ENCODE results near the gene SKIC8. TPM values are rescaled to one million over a fixed set of nuclear protein-coding genes. Genes with fewer than 3 reads are reported as not detected.
"Not testable (repeated sequence)": the region's sequence is repeated elsewhere in the genome, so short reads cannot be mapped to it uniquely, and the experiment has no call there.

The SKIC8 gene
- total RNA-seq, 1 experiment from 2014 or later = 56.2 TPM

DNA sequence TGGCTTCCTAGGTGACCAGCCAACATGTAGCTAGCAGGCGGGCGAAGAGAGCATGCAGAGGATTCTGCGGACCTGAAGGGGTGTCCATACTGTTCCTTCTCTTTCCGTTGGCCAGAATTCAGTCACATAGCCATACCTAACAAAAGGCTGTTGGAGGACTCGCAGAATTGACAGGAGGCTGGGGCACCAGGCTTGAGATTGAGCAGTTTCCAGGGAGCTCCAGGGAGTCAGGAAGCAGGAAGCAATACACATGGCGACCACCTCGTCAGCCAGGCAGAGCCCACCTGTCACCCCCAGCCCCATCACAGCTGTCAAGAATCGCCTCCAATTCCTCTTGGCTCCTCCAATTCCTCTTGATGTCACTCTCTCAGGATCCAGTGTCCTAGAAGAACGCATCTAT is 48.3 kb downstream of the SKIC8 start:
- no TSS peak for BruUV-seq (replicated peaks)
- DNase-seq (ENCODE audit: unreplicated experiment) = no peak
- Mint-ChIP-seq H3K9me3 (ENCODE audit: unreplicated experiment) (no peaks in the 10 kb centered on the region), H3K27ac (ENCODE audit: low read depth, unreplicated experiment) (no peak overlapping the region), H3K36me3 (ENCODE audit: insufficient read depth, unreplicated experiment) (no peaks in the 10 kb centered on the region), H3K27me3 (ENCODE audit: insufficient read depth, unreplicated experiment) (no peaks in the 10 kb centered on the region), H3K4me3 (ENCODE audit: unreplicated experiment) (no peak overlapping the region), H3K4me1 (ENCODE audit: insufficient read depth, unreplicated experiment) (no peaks in the 10 kb centered on the region)
- intact Hi-C loops (cut with micrococcal nuclease) = no loop called here
- POLR2A ChIA-PET = no interaction called here
- TF ChIP-seq, protein P1, sequence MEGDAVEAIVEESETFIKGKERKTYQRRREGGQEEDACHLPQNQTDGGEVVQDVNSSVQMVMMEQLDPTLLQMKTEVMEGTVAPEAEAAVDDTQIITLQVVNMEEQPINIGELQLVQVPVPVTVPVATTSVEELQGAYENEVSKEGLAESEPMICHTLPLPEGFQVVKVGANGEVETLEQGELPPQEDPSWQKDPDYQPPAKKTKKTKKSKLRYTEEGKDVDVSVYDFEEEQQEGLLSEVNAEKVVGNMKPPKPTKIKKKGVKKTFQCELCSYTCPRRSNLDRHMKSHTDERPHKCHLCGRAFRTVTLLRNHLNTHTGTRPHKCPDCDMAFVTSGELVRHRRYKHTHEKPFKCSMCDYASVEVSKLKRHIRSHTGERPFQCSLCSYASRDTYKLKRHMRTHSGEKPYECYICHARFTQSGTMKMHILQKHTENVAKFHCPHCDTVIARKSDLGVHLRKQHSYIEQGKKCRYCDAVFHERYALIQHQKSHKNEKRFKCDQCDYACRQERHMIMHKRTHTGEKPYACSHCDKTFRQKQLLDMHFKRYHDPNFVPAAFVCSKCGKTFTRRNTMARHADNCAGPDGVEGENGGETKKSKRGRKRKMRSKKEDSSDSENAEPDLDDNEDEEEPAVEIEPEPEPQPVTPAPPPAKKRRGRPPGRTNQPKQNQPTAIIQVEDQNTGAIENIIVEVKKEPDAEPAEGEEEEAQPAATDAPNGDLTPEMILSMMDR (IDR thresholded peaks at IDR 0.05; ENCODE audit: unreplicated experiment) = no peak
- CTCF ChIA-PET = interaction anchor here (1.3 kb wide), 1 partner anchor 143 kb away, joined by 4 read pairs; no protein-coding TSS in a partner anchor

DNA sequence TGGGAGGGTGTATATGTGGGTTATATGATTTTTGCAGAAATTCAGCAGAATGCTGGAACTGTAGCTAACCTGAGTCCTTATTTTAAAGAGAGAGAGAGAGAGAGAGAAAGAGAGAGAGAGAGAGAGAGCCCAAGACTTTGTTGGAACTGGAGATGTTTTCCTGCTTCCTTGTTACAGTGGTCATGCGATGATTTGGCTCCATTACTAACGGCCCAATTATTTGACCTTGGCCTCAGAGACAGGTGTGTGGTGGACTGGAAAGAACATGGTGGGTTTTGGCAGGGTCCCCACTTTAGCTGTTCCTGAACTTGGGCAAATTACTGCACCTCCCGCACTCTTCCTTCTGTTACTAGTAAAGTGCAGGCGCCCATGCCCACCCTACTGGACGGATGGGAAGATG is 50.3 kb downstream of the SKIC8 start:
- Mint-ChIP-seq H3K4me3 (ENCODE audit: unreplicated experiment) (no peak overlapping the region), H3K27me3 (ENCODE audit: insufficient read depth, unreplicated experiment) (no peaks in the 10 kb centered on the region), H3K4me1 (ENCODE audit: insufficient read depth, unreplicated experiment) (no peaks in the 10 kb centered on the region), H3K9me3 (ENCODE audit: unreplicated experiment) (no peaks in the 10 kb centered on the region), H3K36me3 (ENCODE audit: insufficient read depth, unreplicated experiment) (no peaks in the 10 kb centered on the region), H3K27ac (ENCODE audit: low read depth, unreplicated experiment) (no peak overlapping the region)
- ChIA-PET POLR2A (no interaction called here), CTCF (interaction anchor here (0.6 to 1.4 kb wide), 2 partner anchors 9 to 461 kb away, joined by 3 to 7 read pairs; no protein-coding TSS in a partner anchor)
- intact Hi-C loops (cut with micrococcal nuclease) = no loop called here
- no peak for DNase-seq (ENCODE audit: unreplicated experiment)
- TF ChIP-seq, protein P1 (IDR thresholded peaks at IDR 0.05; ENCODE audit: unreplicated experiment) = no peak
- BruUV-seq (replicated peaks) = no TSS peak

DNA sequence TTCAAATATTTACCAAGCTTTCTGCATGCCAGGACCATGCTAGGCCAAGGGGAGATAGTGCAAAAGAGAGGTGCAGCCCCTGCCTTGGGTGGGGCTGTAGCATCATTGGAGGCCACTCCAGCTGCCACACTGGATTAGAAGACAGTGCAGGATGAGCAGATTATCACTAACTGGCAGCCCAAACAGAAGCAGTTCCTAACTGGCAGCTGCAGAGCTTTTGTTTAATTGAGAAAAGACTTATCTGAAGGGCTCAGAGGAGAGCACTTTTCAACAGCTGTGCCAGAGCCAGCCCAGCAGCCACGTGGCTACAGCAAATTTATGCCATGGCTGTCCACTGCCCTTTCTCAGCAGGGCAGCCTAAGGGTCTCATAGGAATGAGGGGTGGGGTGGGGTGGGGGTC is 51.5 kb downstream of the SKIC8 start:
- BruUV-seq (replicated peaks) = no TSS peak
- no peak for DNase-seq (ENCODE audit: unreplicated experiment)
- no peaks in the 10 kb centered on the region for H3K36me3 Mint-ChIP-seq (ENCODE audit: insufficient read depth, unreplicated experiment)
- ChIA-PET CTCF (interaction anchor here (0.5 to 0.8 kb wide), 3 partner anchors 71 to 288 kb away, joined by 3 to 4 read pairs (median 3); no protein-coding TSS in a partner anchor), POLR2A (no interaction called here)
- H3K4me3 Mint-ChIP-seq (ENCODE audit: unreplicated experiment) = no peak overlapping the region
- H3K4me1 Mint-ChIP-seq (ENCODE audit: insufficient read depth, unreplicated experiment) = peaks cover 5% of the 10 kb centered on the region
- intact Hi-C loops (cut with micrococcal nuclease) = no loop called here
- no peaks in the 10 kb centered on the region for H3K9me3 Mint-ChIP-seq (ENCODE audit: unreplicated experiment)
- TF ChIP-seq, protein P1 (IDR thresholded peaks at IDR 0.05; ENCODE audit: unreplicated experiment) = no peak
- no peak overlapping the region for H3K27ac Mint-ChIP-seq (ENCODE audit: low read depth, unreplicated experiment)
- no peaks in the 10 kb centered on the region for H3K27me3 Mint-ChIP-seq (ENCODE audit: insufficient read depth, unreplicated experiment)

DNA sequence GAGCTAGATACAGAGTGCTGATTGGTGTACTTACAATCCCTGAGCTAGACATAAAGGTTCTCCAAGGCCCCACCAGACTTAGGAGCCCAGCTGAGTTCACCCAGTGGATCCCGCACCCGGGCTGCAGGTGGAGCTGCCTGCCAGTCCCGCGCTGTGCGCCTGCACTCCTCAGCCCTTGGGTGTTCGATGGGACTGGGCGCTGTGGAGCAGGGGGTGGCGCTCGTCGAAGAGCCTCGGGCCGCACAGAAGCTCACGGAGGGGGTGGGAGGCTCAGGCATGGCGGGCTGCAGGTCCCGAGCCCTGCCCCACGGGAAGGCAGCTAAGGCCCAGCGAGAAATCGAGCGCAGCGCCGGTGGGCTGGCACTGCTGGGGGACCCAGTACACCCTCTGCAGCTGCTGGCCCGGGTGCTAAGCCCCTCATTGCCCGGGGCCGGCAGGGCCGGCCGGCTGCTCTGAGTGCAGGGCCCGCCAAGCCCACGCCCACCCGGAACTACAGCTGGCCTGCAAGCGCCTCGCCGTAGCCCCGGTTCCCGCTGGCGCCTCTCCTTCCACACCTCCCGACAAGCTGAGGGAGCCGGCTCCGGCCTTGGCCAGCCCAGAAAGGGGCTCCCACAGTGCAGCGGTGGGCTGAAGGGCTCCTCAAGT is 53.3 kb downstream of the SKIC8 start:
- H3K9me3 Mint-ChIP-seq (ENCODE audit: unreplicated experiment); intact Hi-C loops (cut with micrococcal nuclease); H3K27me3 Mint-ChIP-seq (ENCODE audit: insufficient read depth, unreplicated experiment); DNase-seq (ENCODE audit: unreplicated experiment); BruUV-seq (replicated peaks); H3K4me1 Mint-ChIP-seq (ENCODE audit: insufficient read depth, unreplicated experiment); H3K4me3 Mint-ChIP-seq (ENCODE audit: unreplicated experiment); H3K27ac Mint-ChIP-seq (ENCODE audit: low read depth, unreplicated experiment); H3K36me3 Mint-ChIP-seq (ENCODE audit: insufficient read depth, unreplicated experiment): not testable (repeated sequence)
- ChIA-PET POLR2A (interaction anchor here (0.6 kb wide), 1 partner anchor 55 kb away, joined by 3 read pairs; no protein-coding TSS in a partner anchor), CTCF (interaction anchor here (0.7 to 10.7 kb wide), 4 partner anchors 16 to 286 kb away, joined by 3 to 173 read pairs (median 22); no protein-coding TSS in a partner anchor)

DNA sequence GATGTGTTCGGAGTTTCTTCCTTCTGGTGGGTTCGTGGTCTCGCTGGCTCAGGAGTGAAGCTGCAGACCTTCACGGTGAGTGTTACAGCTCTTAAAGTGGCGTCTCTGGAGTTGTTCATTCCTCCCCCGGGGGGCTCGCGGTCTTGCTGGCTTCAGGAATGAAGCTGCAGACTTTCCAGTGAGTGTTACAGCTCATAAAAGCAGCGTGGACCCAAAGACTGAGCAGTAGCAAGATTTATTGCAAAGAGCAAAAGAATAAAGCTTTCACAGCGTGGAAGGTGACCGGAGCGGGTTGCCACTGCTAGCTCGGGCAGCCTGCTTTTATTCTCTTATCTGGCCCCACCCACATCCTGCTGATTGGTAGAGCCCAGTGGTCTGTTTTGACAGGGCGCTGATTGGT is 54.0 kb downstream of the SKIC8 start:
- CTCF ChIA-PET = interaction anchor here (0.8 to 10.7 kb wide), 6 partner anchors 16 to 279 kb away, joined by 3 to 173 read pairs (median 6); no protein-coding TSS in a partner anchor

More for the DNA sequence above, 54.0 kb downstream of the SKIC8 start:
- POLR2A ChIA-PET; BruUV-seq (replicated peaks); H3K27me3 Mint-ChIP-seq (ENCODE audit: insufficient read depth, unreplicated experiment); H3K4me3 Mint-ChIP-seq (ENCODE audit: unreplicated experiment); DNase-seq (ENCODE audit: unreplicated experiment); H3K4me1 Mint-ChIP-seq (ENCODE audit: insufficient read depth, unreplicated experiment); H3K9me3 Mint-ChIP-seq (ENCODE audit: unreplicated experiment); H3K27ac Mint-ChIP-seq (ENCODE audit: low read depth, unreplicated experiment); intact Hi-C loops (cut with micrococcal nuclease); H3K36me3 Mint-ChIP-seq (ENCODE audit: insufficient read depth, unreplicated experiment): not testable (repeated sequence)

Measured in MCF 10A (cell line).